AG04450 (cell line): ENCODE data around the gene AOX1. TPM values are rescaled to one million over a fixed set of nuclear protein-coding genes. Genes with fewer than 3 reads are reported as not detected.

Source experiments
- CTCF ChIA-PET: fragments of 300-600, 350-600 bp; formaldehyde crosslinking; extraction: SDS; loops from one replicate; lab custom pipeline; 2022; ENCODE audit warnings: antibody characterized with exemption, inconsistent platforms; lab: Charles Lee
- POLR2A ChIA-PET: fragments of 350-600 bp; formaldehyde crosslinking; extraction: SDS; loops from one replicate; lab custom pipeline; 2021; ENCODE audit warnings: antibody characterized with exemption, inconsistent platforms; lab: Yijun Ruan, JAX
- DNase-seq: peaks from one replicate; pipeline ENCODE4 v3.0.0-alpha.2; 2011; ENCODE audit warnings: low read depth, low spot score
- H3K27ac ChIP-seq: one replicate; pipeline ENCODE4 v1.5.1; 2012; ENCODE audit warnings: low read depth, low read length, control low read depth
- H3K27me3 ChIP-seq: one replicate; pipeline ENCODE4 v1.6.0; 2012; ENCODE audit warnings: low read length; ENCODE audit not compliant: control insufficient read depth, insufficient read depth
- H3K4me3 ChIP-seq: 2 replicates; pipeline ENCODE4 v1.5.1; 2011; ENCODE audit warnings: mild to moderate bottlenecking, low read depth, low read length, control low read depth
- H3K9me3 ChIP-seq: 2 replicates; pipeline ENCODE4 v1.5.1; 2012; ENCODE audit warnings: low read length; ENCODE audit not compliant: control insufficient read depth, insufficient read depth
- CTCF ChIP-seq: IDR thresholded peaks from 2 replicates; pipeline ENCODE4 v1.5.1; 2011; ENCODE audit warnings: low read depth, low read length, control low read depth, inconsistent platforms
- polyA plus RNA-seq: library from polyadenylated mRNA; depleted of rRNA; stranded (reverse); fragments of >200 nt; gene quantifications from 2 replicates; pipeline ENCODE4 v1.2.3, GENCODE V29; 2011

AOX1 gene
- polyA plus RNA-seq, 1 experiment: 7.9 TPM

GRCh38 chr2:200586644-200586975 is 796 bp downstream of the AOX1 start:
- no peak overlapping the region for H3K4me3 ChIP-seq
- H3K27me3 ChIP-seq: no peaks in the 10 kb centered on the region
- ChIA-PET POLR2A (interaction anchor here (0.9 kb wide), 1 partner anchor 14 kb away, joined by 6 read pairs; no protein-coding TSS in a partner anchor), CTCF (interaction anchor here (1.1 to 4.2 kb wide), 6 partner anchors 10 to 613 kb away, joined by 3 to 35 read pairs (median 6); no protein-coding TSS in a partner anchor)
- H3K27ac ChIP-seq: no peak overlapping the region
- no peaks in the 10 kb centered on the region for H3K9me3 ChIP-seq
- DNase-seq: no peak
- no peak for TF ChIP-seq CTCF

- Histone ChIP-seq H3K9me3 (no peaks in the 10 kb centered on the region), H3K27ac (no peak overlapping the region), H3K4me3 (no peak overlapping the region), H3K27me3 (no peaks in the 10 kb centered on the region)
- no peak for DNase-seq
- POLR2A ChIA-PET: interaction anchor here (0.6 kb wide), 1 partner anchor 11 kb away, joined by 6 read pairs; no protein-coding TSS in a partner anchor
- CTCF ChIA-PET: interaction anchor here (1.1 to 4.2 kb wide), 7 partner anchors 11 to 614 kb away, joined by 3 to 35 read pairs (median 5); no protein-coding TSS in a partner anchor
- no peak for TF ChIP-seq CTCF
Measured at GRCh38 chr2:200587007-200587616, 1.3 kb downstream of the AOX1 start.

GRCh38 chr2:200588076-200588678 is 2.4 kb downstream of the AOX1 start:
- POLR2A ChIA-PET: no interaction called here
- TF ChIP-seq CTCF: no peak
- no peak for DNase-seq
- H3K9me3 ChIP-seq: no peaks in the 10 kb centered on the region
- no peak overlapping the region for H3K4me3 ChIP-seq
- H3K27me3 ChIP-seq: no peaks in the 10 kb centered on the region
- CTCF ChIA-PET: interaction anchor here (1.1 to 4.2 kb wide), 4 partner anchors 12 to 615 kb away, joined by 3 to 35 read pairs (median 4); no protein-coding TSS in a partner anchor
- H3K27ac ChIP-seq: no peak overlapping the region

- no peak overlapping the region for H3K27ac ChIP-seq
- H3K4me3 ChIP-seq: no peak overlapping the region
- CTCF ChIA-PET: no interaction called here
- no peak for DNase-seq
- no peaks in the 10 kb centered on the region for H3K9me3 ChIP-seq
- no peak for TF ChIP-seq CTCF
- POLR2A ChIA-PET: no interaction called here
- H3K27me3 ChIP-seq: no peaks in the 10 kb centered on the region
Measured at GRCh38 chr2:200590090-200590489, 4.3 kb downstream of the AOX1 start.

- CTCF ChIA-PET: no interaction called here
- POLR2A ChIA-PET: no interaction called here
Measured at GRCh38 chr2:200591308-200591707, 5.5 kb downstream of the AOX1 start.

More at GRCh38 chr2:200591308-200591707, 5.5 kb downstream of the AOX1 start:
- Histone ChIP-seq H3K27ac (no peak overlapping the region), H3K27me3 (no peaks in the 10 kb centered on the region), H3K9me3 (no peaks in the 10 kb centered on the region), H3K4me3 (no peak overlapping the region)
- no peak for TF ChIP-seq CTCF
- no peak for DNase-seq
